Measurements from ENCODE around the gene SRPRB.

Gene SRPRB

GRCh38 chr3:133849346-133849745 lies 43.7 kb downstream of the SRPRB start:
- no peak for DNase-seq

GRCh38 chr3:133850034-133850433 lies 44.4 kb downstream of the SRPRB start:
- DNase-seq: no peak

- DNase-seq: no peak
Observed at GRCh38 chr3:133851266-133851906, 45.8 kb downstream of the SRPRB start.

GRCh38 chr3:133851931-133852330 lies 46.3 kb downstream of the SRPRB start:
- DNase-seq: no peak

GRCh38 chr3:133853063-133853924 lies 47.7 kb downstream of the SRPRB start:
- no peak for DNase-seq

- DNase-seq: no peak
Observed at GRCh38 chr3:133853925-133854227, 48.3 kb downstream of the SRPRB start.

- no peak for DNase-seq
Observed at GRCh38 chr3:133854264-133855001, 48.8 kb downstream of the SRPRB start.

- DNase-seq: no peak
Observed at GRCh38 chr3:133855002-133855370, 49.4 kb downstream of the SRPRB start.

- no peak for DNase-seq
Observed at GRCh38 chr3:133855772-133856171, 50.2 kb downstream of the SRPRB start.

GRCh38 chr3:133856316-133856715 lies 50.7 kb downstream of the SRPRB start:
- DNase-seq: no peak

GRCh38 chr3:133857767-133858166 lies 52.2 kb downstream of the SRPRB start:
- DNase-seq: no peak

GRCh38 chr3:133859381-133860234 lies 54.0 kb downstream of the SRPRB start:
- no peak for DNase-seq

- no peak for DNase-seq
Observed at GRCh38 chr3:133860519-133860918, 54.9 kb downstream of the SRPRB start.

- DNase-seq: no peak
Observed at GRCh38 chr3:133862161-133862560, 56.5 kb downstream of the SRPRB start.

GRCh38 chr3:133863911-133864310 lies 58.3 kb downstream of the SRPRB start:
- no peak for DNase-seq

GRCh38 chr3:133864616-133865015 lies 59.0 kb downstream of the SRPRB start:
- no peak for DNase-seq

- DNase-seq: peak; percentile 54
Observed at GRCh38 chr3:133865136-133865855, 59.7 kb downstream of the SRPRB start.

- no peak for DNase-seq
Observed at GRCh38 chr3:133866141-133866540, 60.5 kb downstream of the SRPRB start.

GRCh38 chr3:133868186-133868585 lies 62.6 kb downstream of the SRPRB start:
- peak; percentile 66 for DNase-seq

GRCh38 chr3:133868758-133869475 lies 63.3 kb downstream of the SRPRB start:
- DNase-seq: peak; percentile 29

GRCh38 chr3:133869586-133869985 lies 64.0 kb downstream of the SRPRB start:
- no peak for DNase-seq

- no peak for DNase-seq
Observed at GRCh38 chr3:133870822-133871221, 65.2 kb downstream of the SRPRB start.

All from NCI-H1694 (cell line).